ENCODE measurements around the gene ANXA8.

- TF ChIP-seq POLR2AphosphoS5 (IDR thresholded peaks at IDR 0.05; ENCODE audit: low read depth, low read length) = no peak
- TF ChIP-seq CTCF (IDR thresholded peaks at IDR 0.05) = no peak
- TF ChIP-seq REST (IDR thresholded peaks at IDR 0.05; ENCODE audit: insufficient read depth in 1 of 2, low read depth in 2 of 2, low read length in 1 of 2) = no peak
- no peak for TF ChIP-seq TCF7L2 (IDR thresholded peaks at IDR 0.05; ENCODE audit: low read depth, low read length)
Measured at GRCh38 chr10:47425813-47426419, 58.0 kb downstream of the ANXA8 start.

Data from Panc1 (cell line).